ENCODE results near the gene PHYKPL. TPM values are rescaled to one million over a fixed set of nuclear protein-coding genes. Genes with fewer than 3 reads are reported as not detected.

PHYKPL gene
- total and polyA plus RNA-seq, 2 of the 4 experiments (the other 2 are of a cell fraction): 10.0 to 24.5 TPM

- intact Hi-C loops (cut with micrococcal nuclease): no loop called here
- 86% methylated on average over 10 of the region's 19 CpGs; no CpG with 5 or more reads in 1 of the 2 experiments for WGBS, 2 experiments (ENCODE audit: extremely low coverage in 2 of 2, insufficient read length in 1 of 2)
- H2AFZ ChIP-seq (replicated peaks; ENCODE audit: low read length, poor library complexity): no peak overlapping the region
Measured at GRCh38 chr5:178240341-178240741, 7.7 kb upstream of the PHYKPL start.

More at GRCh38 chr5:178240341-178240741, 7.7 kb upstream of the PHYKPL start:
- Histone ChIP-seq H3K9ac (ENCODE audit: low read depth, low read length) (no peak overlapping the region), H3K4me2 (ENCODE audit: low read depth, low read length) (no peak overlapping the region), H4K8ac (ENCODE audit: low read depth in 2 of 2, low read length in 2 of 2) (no peak overlapping the region), H2AK5ac (ENCODE audit: low read depth, low read length) (no peak overlapping the region), H2AK9ac (replicated peaks; ENCODE audit: low read depth, low read length, poor library complexity) (no peak overlapping the region), H3K18ac (ENCODE audit: low read depth, low read length) (no peak overlapping the region), H3K4me3 (ENCODE audit: insufficient read depth, low read depth, low read length) (no peak overlapping the region), H4K20me1 (ENCODE audit: insufficient read depth, low read length) (no peaks in the 10 kb centered on the region), H3K23ac (ENCODE audit: low read depth, low read length) (no peak overlapping the region), H3K4ac (ENCODE audit: low read depth, low read length) (no peak overlapping the region), H2BK5ac (ENCODE audit: low read depth, low read length, poor library complexity, severe bottlenecking) (no peak overlapping the region), H3K9me1 (ENCODE audit: insufficient read depth, low read length) (no peaks in the 10 kb centered on the region), H4K91ac (ENCODE audit: insufficient read depth, low read depth, low read length) (no peak overlapping the region), H2BK15ac (ENCODE audit: low read depth, low read length) (no peak overlapping the region), H3K14ac (replicated peaks; ENCODE audit: low read depth, low read length) (no peak overlapping the region), H3K79me1 (ENCODE audit: low read depth in 1 of 2, low read length in 2 of 2) (no peaks in the 10 kb centered on the region), H3K56ac (ENCODE audit: extremely low read depth, insufficient read depth, low read length) (no peak overlapping the region), H3K36me3 (ENCODE audit: control insufficient read depth, insufficient read depth, low read length) (no peaks in the 10 kb centered on the region), H2BK120ac (ENCODE audit: low read depth, low read length) (no peak overlapping the region), H3K27ac (ENCODE audit: insufficient read depth, low read length) (no peak overlapping the region), H3K27me3 (ENCODE audit: control insufficient read depth, insufficient read depth, low read length) (no peaks in the 10 kb centered on the region), H3K9me3 (ENCODE audit: control insufficient read depth, insufficient read depth, low read length) (no peaks in the 10 kb centered on the region), H4K5ac (ENCODE audit: low read depth, low read length) (no peak overlapping the region), H3K4me1 (ENCODE audit: control insufficient read depth, insufficient read depth, low read length) (peaks cover 2% of the 10 kb centered on the region; the same call in 1 of the 2 replicates), H2BK20ac (ENCODE audit: low read depth, low read length) (no peak overlapping the region)
- TF ChIP-seq MAZ (IDR thresholded peaks at IDR 0.05; ENCODE audit: borderline replicate concordance, low read depth, low read length) (no peak), POLR2A (IDR thresholded peaks at IDR 0.05; ENCODE audit: low read depth, low read length) (no peak), CEBPB (IDR thresholded peaks at IDR 0.05; ENCODE audit: low read depth, low read length) (no peak), CTCF (conservative IDR thresholded peaks at IDR 0.05; ENCODE audit: low read depth, low read length) (no peak), MAFK (IDR thresholded peaks at IDR 0.05; ENCODE audit: low read depth, low read length) (no peak), RCOR1 (IDR thresholded peaks at IDR 0.05; ENCODE audit: insufficient replicate concordance, low read length) (no peak), NFE2L2 (IDR thresholded peaks at IDR 0.05; ENCODE audit: low read depth, low read length) (no peak), BHLHE40 (IDR thresholded peaks at IDR 0.05; ENCODE audit: low read depth, low read length) (no peak), USF2 (IDR thresholded peaks at IDR 0.05; ENCODE audit: low read depth, low read length) (no peak)
- DNase-seq: no peak
- no peak for ATAC-seq (ENCODE audit: low read depth)
- CTCF ChIA-PET: no interaction called here
- POLR2A ChIA-PET (ENCODE audit: unreplicated experiment): no interaction called here
- in situ Hi-C loops (cut with MboI; ENCODE audit: low sequenced_read_pairs): no loop called here
- dilution Hi-C loops (cut with HindIII; ENCODE audit: low sequenced_read_pairs, unreplicated experiment): no loop called here
- no TSS peak for BruUV-seq (replicated peaks)

All from IMR-90 (cell line).